ENCODE data around the gene CNTN1. TPM values are rescaled to one million over a fixed set of nuclear protein-coding genes. Genes with fewer than 3 reads are reported as not detected.

Gene CNTN1
- total RNA-seq, 4 donors from 2014 or later, result 0.40 to 3.9 (median 0.68) TPM

- Histone ChIP-seq H3K27me3 (no peaks in the 10 kb centered on the region), H3K9me3 (no peaks in the 10 kb centered on the region), H3K4me3 (no peak overlapping the region), H3K27ac (no peak overlapping the region), H3K4me1 (no peaks in the 10 kb centered on the region), H3K36me3 (no peaks in the 10 kb centered on the region)
- DNase-seq, result no peak
- TF ChIP-seq CTCF (IDR thresholded peaks at IDR 0.05) (no peak), POLR2A (IDR thresholded peaks at IDR 0.05) (no peak)
Measured at GRCh38 chr12:40820794-40821484, 128.7 kb downstream of the CNTN1 start.

- no peaks in the 10 kb centered on the region for H3K9me3 ChIP-seq
- H3K4me1 ChIP-seq, result no peaks in the 10 kb centered on the region
- H3K36me3 ChIP-seq, result no peaks in the 10 kb centered on the region
- TF ChIP-seq CTCF (IDR thresholded peaks at IDR 0.05) (no peak), POLR2A (IDR thresholded peaks at IDR 0.05) (no peak)
- no peak overlapping the region for H3K27ac ChIP-seq
- H3K27me3 ChIP-seq, result no peaks in the 10 kb centered on the region
- no peak for DNase-seq
- no peak overlapping the region for H3K4me3 ChIP-seq
Measured at GRCh38 chr12:40825156-40825555, 132.9 kb downstream of the CNTN1 start.

- Histone ChIP-seq H3K4me1 (no peaks in the 10 kb centered on the region), H3K27me3 (no peaks in the 10 kb centered on the region), H3K36me3 (no peaks in the 10 kb centered on the region), H3K4me3 (no peak overlapping the region), H3K9me3 (no peaks in the 10 kb centered on the region), H3K27ac (no peak overlapping the region)
- no peak for DNase-seq
- TF ChIP-seq POLR2A (IDR thresholded peaks at IDR 0.05), result no peak
- no peak for TF ChIP-seq CTCF (IDR thresholded peaks at IDR 0.05)
Measured at GRCh38 chr12:40827683-40828592, 135.7 kb downstream of the CNTN1 start.

DNA sequence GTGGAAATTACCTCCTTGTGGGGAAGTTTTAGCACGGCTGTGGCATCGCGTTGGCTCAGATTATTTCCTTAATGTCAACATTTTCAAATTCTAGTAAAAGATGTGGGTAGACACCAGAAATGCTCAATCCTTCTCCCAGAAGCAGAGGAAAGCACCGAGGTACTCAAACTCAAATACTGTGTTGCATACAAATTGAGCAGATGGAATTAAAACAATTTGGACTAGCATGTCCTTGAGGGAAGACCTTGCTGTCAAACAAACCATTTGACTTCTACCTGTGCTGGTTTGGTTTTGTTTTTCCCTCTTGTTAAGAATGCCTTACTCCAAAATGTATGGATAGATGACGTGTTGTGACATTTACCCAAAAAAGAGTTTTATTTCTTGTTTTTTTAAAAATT is 136.4 kb downstream of the CNTN1 start:
- no peaks in the 10 kb centered on the region for H3K9me3 ChIP-seq
- TF ChIP-seq POLR2A (IDR thresholded peaks at IDR 0.05) (no peak), CTCF (IDR thresholded peaks at IDR 0.05) (no peak)
- H3K27me3 ChIP-seq, result no peaks in the 10 kb centered on the region
- DNase-seq, result no peak
- no peaks in the 10 kb centered on the region for H3K4me1 ChIP-seq
- no peak overlapping the region for H3K27ac ChIP-seq
- H3K36me3 ChIP-seq, result no peaks in the 10 kb centered on the region
- H3K4me3 ChIP-seq, result no peak overlapping the region

- Histone ChIP-seq H3K4me3 (no peak overlapping the region), H3K27ac (no peak overlapping the region), H3K36me3 (no peaks in the 10 kb centered on the region), H3K27me3 (no peaks in the 10 kb centered on the region), H3K4me1 (no peaks in the 10 kb centered on the region), H3K9me3 (no peaks in the 10 kb centered on the region)
- DNase-seq, result no peak
- no peak for TF ChIP-seq POLR2A (IDR thresholded peaks at IDR 0.05)
- TF ChIP-seq CTCF (IDR thresholded peaks at IDR 0.05), result no peak
Measured at GRCh38 chr12:40829738-40830144, 137.5 kb downstream of the CNTN1 start.

Data from Peyer's patch (tissue), 4 donors.